Measurements from ENCODE around the gene ARRDC3.
"Not testable (repeated sequence)": the region's sequence is repeated elsewhere in the genome, so short reads cannot be mapped to it uniquely, and the experiment has no call there.

ARRDC3 gene

DNA sequence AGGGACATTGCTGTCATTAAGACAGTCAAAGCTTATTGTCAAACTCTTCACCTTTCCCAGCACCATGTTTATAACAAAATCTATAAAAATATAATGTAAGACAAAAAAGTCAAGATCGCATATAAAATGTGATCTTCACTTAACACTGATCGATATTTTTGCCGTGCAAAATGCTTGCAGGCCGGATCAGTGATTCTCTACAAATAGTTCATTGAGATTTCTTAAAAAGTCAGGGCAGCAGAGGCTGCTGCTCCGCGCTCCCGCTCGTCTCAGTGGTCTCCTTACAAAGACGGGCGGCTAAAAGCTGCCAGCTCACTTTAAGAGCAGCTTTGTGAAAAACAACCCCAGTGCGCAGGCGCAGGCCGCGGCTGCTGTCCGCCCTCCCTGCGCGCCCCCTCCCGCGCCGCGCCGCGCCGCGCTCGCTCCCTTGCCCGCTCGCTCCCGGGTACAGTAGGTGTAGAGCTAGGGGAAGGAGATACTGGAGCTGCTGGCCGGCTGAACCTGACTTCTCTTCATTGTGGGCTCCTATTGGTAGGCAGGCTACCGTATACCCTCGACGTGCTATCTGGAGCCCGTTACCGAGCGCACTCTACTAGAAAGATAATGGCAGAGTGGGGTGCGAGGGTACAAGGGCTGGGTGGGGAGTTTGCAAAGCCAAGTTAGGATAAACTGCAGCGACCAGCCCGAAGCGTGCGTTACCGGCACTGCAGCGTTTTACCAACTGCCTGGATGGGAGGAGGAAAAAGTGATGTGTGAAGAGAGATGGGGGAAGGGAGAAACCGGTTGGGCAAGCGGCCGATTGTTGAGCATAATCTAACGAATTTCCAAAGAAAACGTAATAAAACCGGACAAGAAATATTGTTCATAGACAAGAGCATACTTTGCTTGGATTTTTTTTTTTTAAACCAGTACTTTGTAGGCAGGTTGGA, at the start of gene ARRDC3:
ARRDC3 (minus strand) TSS at position 291 of the 929 bp plus-strand sequence; CDS start at position 66, 225 bp downstream.
- peak; percentile 96 for DNase-seq

- no peak for DNase-seq
These were observed 47.8 kb upstream of the ARRDC3 start for GRCh38 chr5:91430949-91431348.

DNA sequence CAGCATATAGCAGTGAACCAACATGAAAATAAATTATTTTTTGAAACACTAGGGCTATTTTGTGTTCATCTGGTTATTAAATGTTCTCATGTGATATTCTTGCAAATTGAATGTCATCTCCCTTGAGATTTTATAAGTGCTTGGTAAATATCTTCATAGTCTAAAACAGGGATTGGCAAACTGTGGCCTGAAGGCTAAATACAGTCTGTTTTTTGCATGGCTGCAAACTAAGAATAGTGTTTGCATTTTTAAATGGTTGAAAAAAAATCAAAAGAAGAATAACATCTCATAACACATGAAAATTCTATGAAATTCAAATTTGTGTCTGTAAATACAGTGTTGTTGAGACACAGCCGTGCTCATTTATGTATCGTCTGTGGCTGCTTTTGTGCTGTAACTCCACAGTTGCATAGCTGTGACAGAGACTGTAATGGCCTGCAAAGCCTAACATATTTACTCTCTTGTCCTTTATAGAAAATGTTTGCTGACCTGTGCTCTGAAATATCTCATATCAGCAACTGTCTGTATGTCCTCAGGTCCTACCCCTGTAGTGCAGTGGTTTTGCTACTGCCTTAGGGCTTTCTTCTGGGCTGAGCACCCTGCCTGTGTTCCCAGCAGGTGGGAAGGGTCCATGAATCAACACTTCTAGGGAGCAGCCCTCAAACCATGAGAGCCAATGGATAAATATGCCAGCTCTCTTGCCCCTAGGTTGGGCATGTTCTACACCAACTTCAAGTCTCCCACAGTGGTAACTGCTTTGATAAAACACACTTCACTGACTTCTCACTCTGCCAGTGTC, 41.7 kb upstream of the ARRDC3 start:
- no peak for DNase-seq

GRCh38 chr5:91423871-91424270, 40.8 kb upstream of the ARRDC3 start:
- DNase-seq = no peak

DNA sequence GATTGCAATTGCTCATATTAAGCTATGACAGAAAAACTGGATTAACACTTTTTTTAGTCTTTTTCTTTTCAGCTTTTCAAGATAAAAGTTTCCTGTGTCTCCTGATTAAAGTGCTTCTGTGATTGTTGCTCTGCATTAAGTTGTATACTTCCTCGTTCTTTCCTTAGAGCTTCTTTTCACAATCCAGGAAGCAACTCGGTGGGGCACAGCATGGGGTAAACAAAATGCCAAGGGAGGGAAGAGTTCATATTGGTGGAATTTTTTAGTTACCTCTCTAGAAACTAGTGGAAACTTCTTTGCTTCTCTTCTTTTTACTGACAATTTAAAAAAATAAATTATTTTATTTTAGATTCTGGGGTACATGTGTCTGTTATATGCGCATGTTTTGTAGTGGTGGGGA, 37.8 kb upstream of the ARRDC3 start:
- DNase-seq = no peak

DNA sequence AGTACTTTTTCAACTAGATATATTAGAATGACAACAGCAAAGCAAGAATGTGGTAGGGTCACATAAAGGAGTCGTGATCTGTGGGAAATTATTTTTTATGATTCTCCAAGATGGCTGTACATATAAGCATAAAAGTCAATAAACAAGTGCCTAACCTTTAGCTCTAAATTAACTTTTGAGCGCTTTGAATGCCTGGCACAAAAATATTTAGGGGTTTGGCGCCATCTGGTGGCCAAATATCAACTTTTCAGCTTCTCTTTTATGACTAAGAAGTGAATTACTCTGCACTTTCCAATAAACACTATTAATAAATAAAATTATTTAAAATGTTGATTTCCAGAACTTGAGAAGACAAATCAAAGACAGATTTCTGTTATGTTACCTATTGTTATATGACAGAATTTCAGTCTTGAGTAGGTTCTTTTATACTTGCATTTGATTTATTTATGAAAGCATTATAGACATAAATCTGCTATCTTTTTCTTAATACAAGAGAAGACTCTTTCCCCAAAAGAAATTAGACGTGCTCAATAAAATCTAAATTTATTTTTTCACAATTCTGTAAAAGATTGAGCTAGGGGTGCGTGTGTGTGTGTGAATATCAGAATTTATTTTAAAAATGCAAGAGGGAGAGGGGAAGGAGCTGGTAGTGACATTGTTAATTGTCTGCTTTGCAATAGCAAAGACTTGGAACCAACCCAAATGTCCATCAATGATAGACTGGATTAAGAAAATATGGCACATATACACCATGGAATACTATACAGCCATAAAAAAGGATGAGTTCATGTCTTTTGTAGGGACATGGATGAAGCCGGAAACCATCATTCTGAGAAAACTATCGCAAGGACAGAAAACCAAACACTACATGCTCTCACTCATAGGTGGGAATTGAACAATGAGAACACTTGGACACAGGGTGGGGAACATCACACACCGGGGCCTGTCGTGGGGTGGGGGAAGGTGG, 36.7 kb upstream of the ARRDC3 start:
- DNase-seq = peak; percentile 76

- no peak for DNase-seq
These were observed 36.0 kb upstream of the ARRDC3 start for GRCh38 chr5:91419136-91419535.

DNA sequence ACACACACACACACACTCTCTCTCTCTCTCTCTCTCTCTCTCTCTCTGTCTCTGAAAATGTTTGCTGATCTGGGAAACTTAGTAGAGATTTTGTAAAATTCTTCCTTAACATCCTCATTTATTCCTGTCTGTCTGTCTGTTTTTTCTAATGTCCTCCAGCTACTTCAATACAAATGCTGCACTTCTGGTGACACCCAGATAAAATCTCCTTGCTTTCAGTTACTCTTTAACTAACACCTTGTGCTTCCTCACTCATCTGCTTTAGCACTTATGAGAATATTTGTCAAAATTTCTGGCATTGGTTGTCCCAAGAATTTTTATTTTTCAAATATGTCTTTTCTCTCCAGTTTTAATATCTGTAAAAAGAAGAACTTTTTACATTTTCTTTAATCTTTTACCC, 35.0 kb upstream of the ARRDC3 start:
- no peak for DNase-seq

- no peak for DNase-seq
These were observed 34.1 kb upstream of the ARRDC3 start for GRCh38 chr5:91417219-91417618.

GRCh38 chr5:91416491-91416890, 33.4 kb upstream of the ARRDC3 start:
- DNase-seq = no peak

- no peak for DNase-seq
These were observed 26.2 kb upstream of the ARRDC3 start for GRCh38 chr5:91409304-91409703.

- DNase-seq = no peak
These were observed 25.6 kb upstream of the ARRDC3 start for GRCh38 chr5:91408710-91409109.

- DNase-seq = no peak
These were observed 24.1 kb upstream of the ARRDC3 start for GRCh38 chr5:91407204-91407603.

DNA sequence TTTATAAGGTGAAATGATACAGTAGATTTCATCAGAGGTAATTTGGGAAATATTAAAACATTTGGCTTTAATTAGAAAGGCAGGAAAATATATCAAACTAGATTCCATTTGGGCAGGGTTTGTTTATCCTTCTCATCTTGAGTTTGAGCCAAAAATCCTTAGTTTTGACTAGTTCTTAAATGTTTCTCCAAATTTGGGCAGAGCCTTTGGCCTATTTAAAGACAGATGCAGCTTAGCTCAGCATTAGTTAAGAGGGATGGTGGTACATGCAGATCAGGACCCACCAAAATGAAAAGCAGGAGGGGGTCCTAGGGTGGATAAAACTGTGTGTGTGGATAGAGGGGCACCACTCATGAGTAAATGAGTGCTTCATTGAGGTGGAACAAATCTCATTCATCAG, 20.3 kb upstream of the ARRDC3 start:
- no peak for DNase-seq

- DNase-seq = no peak
These were observed 18.1 kb upstream of the ARRDC3 start for GRCh38 chr5:91401175-91401574.

DNA sequence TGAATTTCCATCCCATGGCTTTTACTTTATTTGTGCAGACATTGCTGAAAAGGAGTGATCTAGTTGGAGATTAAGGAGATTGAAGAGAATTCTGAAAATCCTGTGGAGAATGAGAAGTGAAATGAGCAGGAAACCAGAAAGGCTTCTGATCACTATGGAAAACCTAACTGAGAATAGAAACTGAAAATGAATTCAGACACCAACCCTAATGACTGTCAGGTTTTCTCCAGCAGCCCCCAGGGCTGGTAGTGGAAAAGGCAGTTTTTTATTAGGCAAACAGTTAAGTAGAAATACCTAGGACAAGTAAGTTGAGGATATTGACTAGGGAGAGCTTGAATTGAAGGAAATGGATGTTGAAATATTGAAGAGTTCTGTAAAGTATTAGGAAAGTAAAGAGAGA, 14.7 kb upstream of the ARRDC3 start:
- DNase-seq = no peak

GRCh38 chr5:91390268-91390667, 7.2 kb upstream of the ARRDC3 start:
- peak; percentile 20 for DNase-seq

DNA sequence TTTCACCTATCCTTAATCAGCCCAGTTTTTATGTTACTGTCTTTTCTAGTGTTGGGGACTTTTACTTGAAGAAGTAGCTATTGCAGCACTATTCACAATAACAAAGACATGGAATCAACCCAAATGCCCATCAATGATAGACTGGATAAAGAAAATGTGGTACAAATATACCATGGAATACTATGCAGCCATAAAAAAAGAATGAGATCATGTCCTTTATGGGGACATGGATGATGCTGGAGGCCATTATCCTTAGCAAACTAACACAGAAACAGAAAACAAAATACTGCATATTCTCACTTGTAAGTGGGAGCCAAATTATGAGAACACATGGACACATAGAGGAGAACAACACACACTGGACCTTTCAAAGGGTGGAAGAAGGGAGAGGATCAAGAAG, 6.4 kb upstream of the ARRDC3 start:
- DNase-seq = not testable (repeated sequence)

DNA sequence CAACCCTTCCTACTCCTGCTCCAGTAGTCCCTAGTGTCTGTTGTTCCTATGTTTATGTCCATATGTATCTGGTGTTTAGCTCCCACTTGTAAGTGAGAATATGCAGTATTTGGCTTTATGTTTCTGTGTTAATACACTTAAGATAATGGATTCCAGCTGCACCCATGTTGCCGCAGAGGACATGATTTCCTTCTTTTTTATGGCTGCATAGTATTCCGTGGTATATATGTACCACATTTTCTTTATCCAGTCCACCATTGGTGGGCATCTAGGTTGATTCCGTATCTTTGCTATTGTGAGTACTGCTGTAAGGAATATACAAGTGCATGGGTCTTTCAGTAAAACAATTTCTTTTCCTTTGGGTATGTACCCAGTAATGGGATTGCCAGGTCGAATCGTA, 5.2 kb upstream of the ARRDC3 start:
- DNase-seq = no peak

DNA sequence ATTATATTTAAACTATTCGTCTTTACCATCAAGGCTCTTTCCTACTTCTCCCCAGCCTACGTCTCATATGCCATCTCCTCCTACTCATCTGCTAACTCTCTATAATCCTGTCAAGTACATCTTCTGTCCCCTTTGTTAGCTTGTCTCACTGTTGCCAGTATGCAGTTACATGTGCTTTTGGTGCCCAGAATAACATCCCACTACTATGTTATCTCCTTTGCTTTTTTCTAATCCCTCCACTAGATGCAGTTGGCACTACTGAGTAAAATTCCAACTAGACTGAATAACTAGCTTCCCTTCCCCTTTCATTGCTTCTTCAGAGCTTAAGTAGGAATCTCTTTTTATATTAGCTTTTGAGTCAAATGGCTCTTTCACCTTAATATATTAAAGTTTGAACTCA, 3.0 kb upstream of the ARRDC3 start:
- no peak for DNase-seq

GRCh38 chr5:91385596-91385995, 2.5 kb upstream of the ARRDC3 start:
- DNase-seq = not testable (repeated sequence)

DNA sequence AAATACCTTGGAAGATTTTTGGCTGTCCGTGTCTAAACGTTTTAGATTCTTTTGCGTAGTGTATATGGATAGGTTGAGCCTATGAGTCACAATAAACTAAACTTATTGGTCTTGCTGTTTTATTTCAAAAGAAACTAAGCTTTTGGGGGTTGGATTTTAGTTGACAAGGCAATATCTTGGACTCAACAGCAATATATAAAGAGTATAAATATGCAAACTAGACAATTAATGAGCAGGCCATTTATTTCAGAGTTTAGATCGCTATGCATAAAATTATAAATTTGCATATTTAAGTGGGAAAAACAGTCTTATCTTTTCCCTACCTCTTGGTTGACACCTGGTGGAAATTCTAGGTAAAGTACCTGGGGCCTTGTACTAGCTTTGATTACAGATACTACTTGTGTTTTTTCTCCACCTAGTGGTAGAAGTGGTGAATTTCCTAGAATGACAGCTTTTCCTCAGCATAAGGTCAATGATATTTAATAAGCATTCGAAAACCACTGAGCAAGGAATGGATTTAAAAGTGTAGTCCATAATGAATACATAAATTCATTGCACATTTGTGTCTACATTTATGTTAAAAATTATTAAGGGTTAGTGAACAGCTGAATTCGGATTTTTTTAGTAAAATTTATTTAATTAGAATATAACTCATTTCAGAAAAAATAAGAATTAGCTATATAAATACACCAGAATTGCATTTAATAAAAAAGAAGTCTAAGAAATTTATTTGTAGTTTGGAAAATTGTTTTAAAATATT, 1.7 kb upstream of the ARRDC3 start:
- DNase-seq = peak; percentile 21

Measured in stimulated activated CD4-positive, alpha-beta T cell treated with anti-CD3 and anti-CD28 coated beads, Interleukin-15, amount 100 ng/mL, for 24 hours (primary cell).